Stimulated activated CD8-positive, alpha-beta memory T cell treated with anti-CD3 and anti-CD28 coated beads, Interleukin-4, amount 100 ng/mL, for 1 hour (primary cell): Measurements from ENCODE around the gene NOS1.
A peak's percentile ranks its signal among the peaks of the same experiment; 100 is the strongest.
"Not testable (repeated sequence)": the region's sequence is repeated elsewhere in the genome, so short reads cannot be mapped to it uniquely, and the experiment has no call there.

ENCODE experiments used
- DNase-seq, 2 donors: peaks; one replicate each; pipeline ENCODE4 v3.0.0-alpha.2; 2020; ENCODE audit warnings: low read depth in 2 of 2, low spot score in 1 of 2

NOS1 gene

DNA sequence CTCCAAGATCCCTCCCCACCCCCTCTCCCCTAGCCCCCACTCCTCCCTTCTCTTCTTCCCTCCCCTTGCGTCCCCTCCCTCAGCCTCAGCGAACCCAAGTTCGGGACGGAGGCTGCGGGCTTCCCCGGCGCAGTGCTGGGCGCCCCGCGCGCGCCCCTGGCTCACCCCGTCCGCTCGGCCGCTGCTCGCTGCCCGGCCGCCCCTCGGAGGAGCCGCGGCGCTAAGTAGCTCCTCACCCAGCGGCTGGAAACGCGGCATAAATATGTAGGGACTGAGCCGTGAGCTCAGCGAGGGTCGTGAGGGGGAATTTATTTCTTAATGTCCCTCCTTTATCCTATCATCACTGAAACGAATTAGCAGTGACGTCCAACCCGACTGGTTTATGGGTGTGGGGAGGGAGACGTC lies at the start of gene NOS1:
TSS of gene NOS1 (minus strand) at position 280 of the 405 bp plus-strand sequence. CDS start 30,557 bp downstream, outside the sequence.
- no peak for DNase-seq

- no peak for DNase-seq
These were observed 47.9 kb upstream of the NOS1 start for GRCh38 chr12:117409286-117409685.

GRCh38 chr12:117408161-117408791 lies 46.9 kb upstream of the NOS1 start:
- no peak for DNase-seq

DNA sequence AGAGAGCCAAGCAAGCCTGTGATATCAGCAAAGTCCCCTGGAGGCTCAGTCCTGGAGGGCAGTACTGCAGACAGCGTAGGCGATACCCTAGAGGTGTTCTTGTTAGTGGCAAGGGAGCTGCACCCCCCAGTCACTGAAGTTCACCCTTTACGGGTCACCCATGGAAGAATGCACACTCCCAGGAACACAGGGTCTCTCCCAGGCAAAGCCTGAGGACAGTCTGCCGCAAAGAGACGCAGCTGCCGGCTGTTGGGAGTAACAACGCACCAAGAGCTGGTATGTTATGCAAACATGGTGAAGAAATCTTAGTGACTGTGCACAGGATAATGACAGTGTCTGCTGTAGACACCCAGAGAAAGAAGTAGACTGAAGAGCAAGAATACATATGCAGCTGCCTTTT lies 43.5 kb upstream of the NOS1 start:
- DNase-seq = no peak

- no peak for DNase-seq
These were observed 42.9 kb upstream of the NOS1 start for GRCh38 chr12:117404203-117404853.

- DNase-seq = no peak
These were observed 42.2 kb upstream of the NOS1 start for GRCh38 chr12:117403586-117404139.

GRCh38 chr12:117402363-117402762 lies 40.9 kb upstream of the NOS1 start:
- DNase-seq = no peak

DNA sequence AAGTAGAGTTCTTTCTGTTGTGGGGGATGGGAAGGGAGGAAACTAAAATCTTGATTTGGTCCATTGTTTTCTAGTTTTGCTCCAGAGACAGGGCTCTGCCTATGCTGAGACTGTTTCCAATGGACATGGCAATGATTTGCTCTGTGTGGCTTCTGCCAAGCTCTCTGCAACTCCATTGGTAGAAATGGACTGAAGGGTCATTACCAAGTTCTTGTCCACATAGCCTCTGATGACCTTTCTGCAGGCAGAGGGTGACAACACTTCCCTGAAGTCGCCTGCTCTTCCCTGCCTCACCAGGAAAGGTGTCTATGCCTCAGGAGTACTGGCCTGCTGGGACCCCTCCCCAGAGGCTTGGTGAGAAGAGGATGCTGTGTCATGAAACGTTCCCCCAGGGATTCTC lies 39.5 kb upstream of the NOS1 start:
- no peak for DNase-seq

- DNase-seq = not testable (repeated sequence)
These were observed 37.1 kb upstream of the NOS1 start for GRCh38 chr12:117398482-117398881.

DNA sequence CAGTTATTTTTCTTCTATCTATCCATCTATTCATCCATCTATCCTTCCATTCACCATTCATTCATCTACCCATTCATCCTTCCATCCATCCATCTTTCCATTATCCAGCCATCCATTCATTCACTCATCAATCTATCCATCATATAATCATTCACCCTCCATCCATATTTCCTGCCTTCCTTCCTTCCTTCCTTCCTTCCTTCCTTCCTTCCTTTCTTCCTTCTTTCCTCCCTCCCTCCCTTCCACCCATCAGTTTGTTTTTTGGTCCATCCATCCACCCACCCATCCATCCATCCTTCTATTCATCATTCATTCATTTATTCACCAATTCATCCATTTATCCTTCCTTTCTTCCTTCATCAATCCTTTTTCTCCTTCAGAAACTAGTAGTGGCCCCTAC lies 34.3 kb upstream of the NOS1 start:
- no peak for DNase-seq

DNA sequence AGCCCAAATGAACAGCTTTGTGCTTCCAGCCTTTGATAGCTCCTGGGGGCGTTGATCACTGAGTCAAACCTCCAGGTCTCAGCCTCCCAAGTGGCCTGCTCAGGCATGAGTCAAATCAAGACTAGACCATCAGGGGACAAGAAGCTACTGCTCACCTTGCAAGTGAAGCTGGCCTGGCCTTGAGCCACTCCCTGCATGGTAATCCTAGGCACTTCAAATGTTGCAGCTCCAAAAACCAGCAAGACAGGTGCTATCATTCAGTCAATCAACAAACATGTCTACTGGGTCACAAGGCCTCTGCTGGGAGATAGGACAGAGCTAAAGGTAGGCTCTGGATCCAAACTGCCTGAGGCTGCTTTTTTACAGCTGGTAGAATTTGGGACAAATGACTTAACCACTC lies 33.1 kb upstream of the NOS1 start:
- no peak for DNase-seq

- no peak for DNase-seq
These were observed 32.2 kb upstream of the NOS1 start for GRCh38 chr12:117393656-117394055.

DNA sequence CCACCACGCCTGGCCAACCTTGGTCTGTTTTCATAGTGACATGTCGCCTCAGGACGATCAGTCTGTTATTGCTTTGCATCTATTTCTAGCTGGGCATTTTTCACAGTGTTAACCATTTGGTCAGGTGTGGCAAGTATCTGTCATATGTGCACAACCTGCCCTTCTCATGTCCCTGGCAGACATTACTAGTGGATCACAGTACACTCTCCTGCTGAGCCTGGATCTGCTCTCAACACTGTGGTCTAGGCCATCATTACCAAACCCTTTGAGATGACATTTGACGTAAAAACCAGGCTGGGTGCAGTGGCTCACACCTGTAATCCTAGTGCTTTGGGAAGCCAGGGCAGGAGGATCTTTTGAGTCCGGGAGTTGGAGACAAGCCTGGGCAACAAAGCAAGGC lies 29.4 kb upstream of the NOS1 start:
- DNase-seq = no peak

DNA sequence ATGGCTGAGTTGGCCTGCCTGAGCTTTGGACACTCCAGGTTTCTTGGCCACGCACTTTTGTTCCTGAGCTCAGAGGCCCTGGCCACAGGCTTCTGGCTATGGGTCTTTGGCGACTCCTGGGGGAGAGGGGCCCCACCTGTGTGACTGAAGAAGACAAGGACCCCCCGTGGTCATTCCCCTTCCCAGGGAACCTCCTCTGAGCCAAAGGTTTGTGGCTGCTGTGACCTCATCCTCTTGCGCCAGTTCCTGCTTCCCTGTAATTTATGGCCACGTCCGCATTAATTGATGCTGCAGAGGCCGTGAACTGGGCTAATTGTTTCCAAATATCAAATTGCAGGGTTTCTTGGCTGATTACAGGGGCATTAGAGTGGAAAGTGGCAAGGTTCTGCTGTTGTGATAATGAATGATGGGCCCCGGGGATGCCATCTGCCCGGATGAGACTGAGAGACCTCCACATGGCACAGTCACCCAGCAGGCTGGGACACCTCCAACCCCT lies 27.6 kb upstream of the NOS1 start:
- no peak for DNase-seq

- no peak for DNase-seq
These were observed 26.4 kb upstream of the NOS1 start for GRCh38 chr12:117387832-117388231.

- DNase-seq = no peak
These were observed 23.3 kb upstream of the NOS1 start for GRCh38 chr12:117384735-117385134.

GRCh38 chr12:117380083-117380482 lies 18.7 kb upstream of the NOS1 start:
- no peak for DNase-seq

DNA sequence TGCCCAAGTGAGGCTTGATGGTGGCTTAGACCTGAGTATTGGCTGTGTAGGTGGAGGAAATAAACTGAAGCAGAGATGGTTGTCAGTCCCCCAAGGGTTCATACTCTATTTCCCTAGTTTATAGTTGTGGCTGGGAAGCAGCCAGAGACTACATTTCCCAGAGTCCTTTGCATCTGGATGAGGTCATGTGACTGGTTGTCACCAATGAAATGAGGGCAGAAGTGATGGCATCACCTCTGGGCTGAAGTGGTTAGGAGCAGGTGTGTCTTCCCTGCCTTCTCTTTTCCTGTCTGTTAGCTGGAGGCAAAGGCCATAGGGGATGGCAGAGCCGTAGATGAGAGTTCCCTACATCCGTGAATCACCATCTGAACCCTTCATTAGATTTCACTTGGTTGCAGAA lies 16.3 kb upstream of the NOS1 start:
- DNase-seq = no peak

GRCh38 chr12:117370588-117370987 lies 9.2 kb upstream of the NOS1 start:
- DNase-seq = no peak

- DNase-seq = not testable (repeated sequence)
These were observed 8.6 kb upstream of the NOS1 start for GRCh38 chr12:117370000-117370399.

- DNase-seq = peak in 1 of 2 donors; percentile 20
These were observed 5.7 kb upstream of the NOS1 start for GRCh38 chr12:117367006-117367638.

DNA sequence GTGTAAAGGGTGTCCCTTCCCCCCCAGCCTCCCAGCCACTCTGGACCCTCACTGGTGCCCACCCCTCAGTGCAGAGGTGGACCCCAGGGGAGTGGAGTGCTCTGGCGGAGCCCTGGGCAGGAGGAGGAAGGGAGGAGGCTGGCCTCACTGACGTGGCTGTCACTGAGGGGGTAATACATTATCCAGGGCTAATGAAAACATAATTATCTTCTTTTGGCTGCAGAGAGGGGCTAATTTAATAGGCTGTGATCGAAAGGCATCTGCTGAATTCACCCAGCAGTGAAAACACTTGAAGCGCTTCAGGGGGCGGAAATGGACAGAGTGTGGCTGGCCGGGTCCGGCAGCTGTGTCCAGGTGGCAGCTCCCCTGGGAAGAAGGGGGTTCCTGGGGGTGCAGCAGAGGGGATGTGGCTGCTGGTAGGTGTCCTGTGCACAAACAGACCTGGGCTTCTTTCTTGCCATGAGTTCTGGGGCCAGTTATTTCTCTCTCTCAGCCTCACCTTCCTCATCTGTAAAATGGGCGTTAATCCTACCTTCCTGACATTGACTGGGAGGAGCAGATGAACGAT lies 3.7 kb upstream of the NOS1 start:
- no peak for DNase-seq
